RWPE2 (cell line): ENCODE measurements around the gene ENTREP1.

Experiments
- ATAC-seq: fragments of 200-7000 bp; cut with Tn5 transposase; 3 replicates; pipeline ENCODE4 v1.9.1; 2021; ENCODE audit warnings: low read depth
- DNase-seq: peaks from one replicate; pipeline ENCODE4 v3.0.0-alpha.2; 2020; ENCODE audit warnings: low spot score
- H3K27ac ChIP-seq: fragments of 450-650 bp; 2 replicates; pipeline ENCODE4 v1.5.1; 2017; ENCODE audit warnings: mild to moderate bottlenecking; ENCODE audit not compliant: poor library complexity, severe bottlenecking
- H3K27me3 ChIP-seq: fragments of 250-450 bp; sonication (Bioruptor Pico); 2 replicates; pipeline ENCODE4 v1.5.1; 2021; ENCODE audit warnings: mild to moderate bottlenecking, moderate library complexity; ENCODE audit not compliant: insufficient read depth, poor library complexity, severe bottlenecking
- H3K36me3 ChIP-seq: fragments of 250-450 bp; sonication (Bioruptor Pico); 2 replicates; pipeline ENCODE4 v1.5.1; 2020; ENCODE audit warnings: low read depth, mild to moderate bottlenecking, moderate library complexity
- H3K4me1 ChIP-seq: fragments of 250-450 bp; sonication (Bioruptor Pico); 2 replicates; pipeline ENCODE4 v1.5.1; 2021; ENCODE audit warnings: mild to moderate bottlenecking, moderate library complexity; ENCODE audit not compliant: insufficient read depth, poor library complexity, severe bottlenecking
- H3K4me3 ChIP-seq: fragments of 250-450 bp; sonication (Bioruptor Pico); 2 replicates; pipeline ENCODE4 v1.5.1; 2021; ENCODE audit warnings: mild to moderate bottlenecking, moderate library complexity; ENCODE audit not compliant: severe bottlenecking
- H3K9me3 ChIP-seq: fragments of 250-450 bp; sonication (Bioruptor Pico); 2 replicates; pipeline ENCODE4 v1.5.1; 2021; ENCODE audit warnings: mild to moderate bottlenecking, moderate library complexity; ENCODE audit not compliant: severe bottlenecking
- TF ChIP-seq, protein P1 (sequence below): fragments of 450-650 bp; IDR thresholded peaks from one replicate; pipeline ENCODE4 v1.5.1; 2017; ENCODE audit warnings: mild to moderate bottlenecking, moderate library complexity; ENCODE audit not compliant: poor library complexity, severe bottlenecking

The ENTREP1 gene

DNA sequence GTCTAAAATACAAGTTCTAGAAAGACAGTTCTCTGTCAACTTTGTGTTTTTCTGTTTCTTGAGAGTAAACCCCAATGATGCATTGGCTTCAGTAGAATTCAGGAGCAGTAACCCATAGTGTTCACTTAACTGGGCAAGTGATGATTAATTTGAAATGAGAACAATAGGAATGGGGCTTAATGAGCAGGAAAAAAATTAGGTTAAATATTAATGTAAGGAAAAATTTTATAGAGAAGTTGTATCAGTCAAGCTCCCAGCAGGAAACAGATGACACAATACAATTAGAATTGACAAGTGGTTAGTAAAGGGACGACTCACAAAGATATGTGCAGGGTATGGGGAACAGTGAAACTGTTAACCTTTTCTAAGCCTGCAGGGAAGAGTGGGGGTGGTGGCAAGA is 38.2 kb downstream of the ENTREP1 start:
- TF ChIP-seq, protein P1, sequence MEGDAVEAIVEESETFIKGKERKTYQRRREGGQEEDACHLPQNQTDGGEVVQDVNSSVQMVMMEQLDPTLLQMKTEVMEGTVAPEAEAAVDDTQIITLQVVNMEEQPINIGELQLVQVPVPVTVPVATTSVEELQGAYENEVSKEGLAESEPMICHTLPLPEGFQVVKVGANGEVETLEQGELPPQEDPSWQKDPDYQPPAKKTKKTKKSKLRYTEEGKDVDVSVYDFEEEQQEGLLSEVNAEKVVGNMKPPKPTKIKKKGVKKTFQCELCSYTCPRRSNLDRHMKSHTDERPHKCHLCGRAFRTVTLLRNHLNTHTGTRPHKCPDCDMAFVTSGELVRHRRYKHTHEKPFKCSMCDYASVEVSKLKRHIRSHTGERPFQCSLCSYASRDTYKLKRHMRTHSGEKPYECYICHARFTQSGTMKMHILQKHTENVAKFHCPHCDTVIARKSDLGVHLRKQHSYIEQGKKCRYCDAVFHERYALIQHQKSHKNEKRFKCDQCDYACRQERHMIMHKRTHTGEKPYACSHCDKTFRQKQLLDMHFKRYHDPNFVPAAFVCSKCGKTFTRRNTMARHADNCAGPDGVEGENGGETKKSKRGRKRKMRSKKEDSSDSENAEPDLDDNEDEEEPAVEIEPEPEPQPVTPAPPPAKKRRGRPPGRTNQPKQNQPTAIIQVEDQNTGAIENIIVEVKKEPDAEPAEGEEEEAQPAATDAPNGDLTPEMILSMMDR, result no peak
- ATAC-seq (no peak), DNase-seq (no peak)
- H3K36me3 ChIP-seq, result no peaks in the 10 kb centered on the region
- no peaks in the 10 kb centered on the region for H3K27me3 ChIP-seq
- no peaks in the 10 kb centered on the region for H3K4me1 ChIP-seq
- no peak overlapping the region for H3K27ac ChIP-seq
- no peak overlapping the region for H3K4me3 ChIP-seq
- no peaks in the 10 kb centered on the region for H3K9me3 ChIP-seq

DNA sequence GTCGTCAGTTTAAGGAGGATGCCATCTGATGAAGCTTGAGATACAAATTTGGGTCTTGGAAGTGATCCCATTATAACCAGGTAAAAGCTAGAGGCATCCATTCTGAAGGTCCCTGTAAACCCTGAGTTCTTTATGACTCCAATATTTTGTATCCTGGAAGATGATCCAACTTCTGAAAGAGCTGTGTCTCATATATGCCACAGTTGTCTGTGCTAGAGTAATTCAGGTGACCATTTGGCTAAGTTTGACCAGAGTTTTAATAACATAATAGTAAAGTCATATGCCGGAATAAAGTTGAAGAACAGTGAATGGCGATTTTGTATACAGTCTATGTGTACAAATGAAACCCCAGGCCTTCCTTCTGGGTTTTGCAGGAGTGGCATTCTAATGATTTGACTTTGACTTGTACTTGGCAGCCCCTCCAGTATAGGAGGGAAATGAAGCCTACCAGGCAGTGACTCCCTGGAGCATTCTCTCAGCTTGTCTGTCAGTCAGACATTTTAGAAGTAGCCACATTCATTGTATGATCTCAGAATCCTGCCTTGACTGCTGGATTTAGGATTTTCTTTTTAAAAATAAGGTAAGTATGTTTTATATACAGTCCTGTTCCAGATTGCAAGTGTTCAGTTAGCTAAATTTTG is 39.6 kb downstream of the ENTREP1 start:
- Histone ChIP-seq H3K27ac (no peak overlapping the region), H3K4me3 (no peak overlapping the region)

DNA sequence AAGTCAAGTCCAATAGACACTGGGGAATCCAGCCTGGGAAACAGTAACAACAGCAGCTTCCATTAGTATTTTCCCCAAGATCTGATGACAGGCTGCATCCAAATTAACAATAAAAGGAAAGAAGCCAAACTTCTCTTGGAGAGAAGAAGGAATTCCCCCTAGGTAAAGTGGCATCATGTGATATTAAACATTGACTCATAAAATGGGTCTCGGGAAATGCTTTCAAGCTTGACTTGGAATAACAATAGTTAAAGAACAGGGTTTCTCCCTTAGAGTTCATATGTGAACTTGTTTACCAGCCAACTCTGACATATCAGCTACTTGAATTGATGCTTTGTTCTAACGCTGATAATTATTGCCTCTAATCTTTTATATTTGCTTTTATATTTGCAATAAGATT is 45.4 kb downstream of the ENTREP1 start:
- no peak for DNase-seq

More for the DNA sequence above, 39.6 kb downstream of the ENTREP1 start:
- DNase-seq (no peak), ATAC-seq (no peak)
- H3K4me1 ChIP-seq, result no peaks in the 10 kb centered on the region
- H3K27me3 ChIP-seq, result no peaks in the 10 kb centered on the region
- TF ChIP-seq, protein P1, result no peak
- no peaks in the 10 kb centered on the region for H3K36me3 ChIP-seq
- no peaks in the 10 kb centered on the region for H3K9me3 ChIP-seq

DNA sequence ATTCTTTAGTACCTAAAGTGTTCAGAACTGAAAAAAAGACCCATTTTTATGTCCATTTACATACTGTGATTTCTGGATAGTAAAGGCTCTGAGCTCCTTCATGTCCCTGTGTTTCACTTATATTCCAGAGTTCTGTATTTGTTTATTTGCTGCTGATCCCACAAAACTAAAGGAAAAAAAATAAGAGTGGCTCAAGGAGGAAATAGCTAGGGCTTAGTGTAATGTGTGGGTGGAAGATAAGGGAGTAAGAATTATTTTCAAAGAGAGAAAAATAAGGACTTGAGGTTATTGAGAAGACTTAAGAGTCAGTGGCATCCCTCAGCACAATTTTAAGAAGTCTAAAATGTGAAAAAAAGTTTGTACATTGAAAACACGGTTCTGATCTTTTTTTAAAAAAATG is 46.0 kb downstream of the ENTREP1 start:
- ATAC-seq, result no peak
- DNase-seq, result no peak
- Histone ChIP-seq H3K9me3 (no peaks in the 10 kb centered on the region), H3K27ac (no peak overlapping the region), H3K4me1 (no peaks in the 10 kb centered on the region), H3K36me3 (no peaks in the 10 kb centered on the region), H3K27me3 (no peaks in the 10 kb centered on the region), H3K4me3 (no peak overlapping the region)
- TF ChIP-seq, protein P1, result no peak

More for the DNA sequence above, 45.4 kb downstream of the ENTREP1 start:
- ATAC-seq, result no peak
- H3K27me3 ChIP-seq, result no peaks in the 10 kb centered on the region
- H3K9me3 ChIP-seq, result no peaks in the 10 kb centered on the region
- H3K4me3 ChIP-seq, result no peak overlapping the region
- no peaks in the 10 kb centered on the region for H3K4me1 ChIP-seq
- no peaks in the 10 kb centered on the region for H3K36me3 ChIP-seq
- TF ChIP-seq, protein P1, result no peak
- no peak overlapping the region for H3K27ac ChIP-seq

DNA sequence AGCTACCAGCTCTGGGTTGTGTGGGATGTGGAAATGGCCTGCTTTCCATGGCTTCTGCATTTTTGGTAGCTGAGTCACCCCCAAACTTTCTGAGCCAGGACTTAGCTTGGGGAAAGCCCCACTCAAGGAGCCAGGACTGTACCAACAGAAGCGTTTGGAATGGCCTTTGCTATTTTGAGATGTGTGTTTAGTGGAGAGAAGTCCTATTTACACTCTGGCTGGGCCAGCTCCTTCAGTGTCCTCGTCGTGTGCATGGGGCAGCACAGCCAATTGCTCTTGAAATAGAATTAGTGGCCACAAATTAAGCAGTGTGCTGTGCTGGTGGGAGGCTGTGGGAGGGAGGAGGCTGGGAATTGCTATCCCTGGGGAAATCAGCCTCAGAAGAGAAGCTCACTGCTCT is 51.6 kb downstream of the ENTREP1 start:
- ATAC-seq (peak; percentile 79), DNase-seq (no peak)
- Histone ChIP-seq H3K36me3 (no peaks in the 10 kb centered on the region), H3K4me1 (peaks cover 15% of the 10 kb centered on the region), H3K9me3 (no peaks in the 10 kb centered on the region), H3K27ac (no peak overlapping the region), H3K27me3 (no peaks in the 10 kb centered on the region), H3K4me3 (no peak overlapping the region)
- TF ChIP-seq, protein P1, result no peak
